ENCODE data around the gene ZNF423. TPM values are rescaled to one million over a fixed set of nuclear protein-coding genes. Genes with fewer than 3 reads are reported as not detected.

Gene ZNF423
- total RNA-seq, 1 experiment from 2014 or later = 11.1 TPM

- ChIA-PET POLR2A (ENCODE audit: low non-redundant PET) (no interaction called here), CTCF (no interaction called here)
- no peak for TF ChIP-seq EZH2 (IDR thresholded peaks at IDR 0.05; ENCODE audit: borderline replicate concordance, low read depth, low read length, poor library complexity, severe bottlenecking)
- TF ChIP-seq CTCF (conservative IDR thresholded peaks at IDR 0.05; ENCODE audit: low read depth, low read length) = no peak
- BruUV-seq (replicated peaks) = no TSS peak
- Histone ChIP-seq H3K4me1 (ENCODE audit: insufficient read depth, low read length, poor library complexity, severe bottlenecking) (peaks cover 16% of the 10 kb centered on the region), H3K9me3 (ENCODE audit: low read depth, low read length, poor library complexity, severe bottlenecking) (no peaks in the 10 kb centered on the region), H3K4me3 (ENCODE audit: low read depth, low read length, poor library complexity, severe bottlenecking) (no peak overlapping the region), H3K27me3 (replicated peaks; ENCODE audit: insufficient read depth, low read depth, low read length, poor library complexity) (no peaks in the 10 kb centered on the region), H3K27ac (ENCODE audit: low read depth, low read length, poor library complexity, severe bottlenecking) (no peak overlapping the region), H3K36me3 (ENCODE audit: insufficient read depth, low read length, poor library complexity, severe bottlenecking) (no peaks in the 10 kb centered on the region)
- intact Hi-C loops (cut with micrococcal nuclease; ENCODE audit: unreplicated experiment) = no loop called here
- DNase-seq (ENCODE audit: low spot score) = no peak
Measured at GRCh38 chr16:49851468-49851787, 4.5 kb downstream of the ZNF423 start.

DNA sequence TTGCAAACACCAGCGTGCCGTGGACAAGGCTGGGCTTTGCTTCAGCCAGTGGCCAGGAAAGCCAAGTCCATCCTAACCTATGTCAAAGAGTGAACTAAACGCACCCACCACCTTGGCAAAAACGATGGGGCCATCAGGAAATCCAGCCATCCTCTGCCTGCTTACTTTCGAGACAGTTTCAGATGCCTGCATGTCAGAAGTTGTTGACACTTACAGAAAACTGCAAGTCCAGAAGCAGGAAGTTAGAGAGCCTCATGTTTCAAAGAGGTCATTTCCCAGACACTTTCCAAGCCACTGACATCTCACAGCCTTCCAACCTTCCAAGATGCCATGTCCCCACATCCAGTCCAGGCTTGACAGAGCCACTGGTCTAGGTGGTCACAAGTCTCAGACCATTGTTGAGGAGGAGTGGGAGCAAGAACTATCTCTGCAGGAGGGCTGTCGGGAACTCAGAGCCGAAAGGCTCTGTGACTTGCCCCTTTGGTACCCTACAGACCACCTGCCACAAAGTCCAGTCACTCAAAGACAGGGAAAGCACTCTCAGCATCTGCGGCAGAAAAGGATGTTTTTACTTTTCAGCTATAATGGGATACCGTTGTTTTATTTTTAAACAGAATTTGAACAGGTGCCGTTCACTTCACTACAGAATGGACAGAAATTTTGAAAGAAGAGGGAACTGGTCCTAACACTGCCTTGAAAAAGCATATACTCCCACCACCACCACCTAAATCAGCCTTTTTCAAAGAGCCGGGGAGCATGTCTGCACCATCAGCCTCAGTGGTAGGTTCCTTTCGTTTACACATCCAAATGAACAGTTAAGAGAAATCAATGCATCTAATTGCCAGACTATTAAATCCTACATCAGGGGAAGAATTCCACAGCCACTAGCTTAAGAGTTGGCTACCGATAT is 5.1 kb downstream of the ZNF423 start:
- POLR2A ChIA-PET (ENCODE audit: low non-redundant PET) = no interaction called here

GRCh38 chr16:49849754-49850108 is 6.2 kb downstream of the ZNF423 start:
- ChIA-PET POLR2A (ENCODE audit: low non-redundant PET) (no interaction called here), CTCF (no interaction called here)
- intact Hi-C loops (cut with micrococcal nuclease; ENCODE audit: unreplicated experiment) = no loop called here
- DNase-seq (ENCODE audit: low spot score) = no peak
- TF ChIP-seq CTCF (conservative IDR thresholded peaks at IDR 0.05; ENCODE audit: low read depth, low read length) (no peak), EZH2 (IDR thresholded peaks at IDR 0.05; ENCODE audit: borderline replicate concordance, low read depth, low read length, poor library complexity, severe bottlenecking) (no peak)
- no peaks in the 10 kb centered on the region for H3K36me3 ChIP-seq (ENCODE audit: insufficient read depth, low read length, poor library complexity, severe bottlenecking)
- no peaks in the 10 kb centered on the region for H3K27me3 ChIP-seq (replicated peaks; ENCODE audit: insufficient read depth, low read depth, low read length, poor library complexity)
- H3K27ac ChIP-seq (ENCODE audit: low read depth, low read length, poor library complexity, severe bottlenecking) = no peak overlapping the region
- BruUV-seq (replicated peaks) = no TSS peak
- no peaks in the 10 kb centered on the region for H3K9me3 ChIP-seq (ENCODE audit: low read depth, low read length, poor library complexity, severe bottlenecking)
- no peak overlapping the region for H3K4me3 ChIP-seq (ENCODE audit: low read depth, low read length, poor library complexity, severe bottlenecking)
- peaks cover 15% of the 10 kb centered on the region for H3K4me1 ChIP-seq (ENCODE audit: insufficient read depth, low read length, poor library complexity, severe bottlenecking)

More for the DNA sequence above, 5.1 kb downstream of the ZNF423 start:
- Histone ChIP-seq H3K9me3 (ENCODE audit: low read depth, low read length, poor library complexity, severe bottlenecking) (no peaks in the 10 kb centered on the region), H3K4me1 (ENCODE audit: insufficient read depth, low read length, poor library complexity, severe bottlenecking) (peaks cover 16% of the 10 kb centered on the region), H3K27ac (ENCODE audit: low read depth, low read length, poor library complexity, severe bottlenecking) (no peak overlapping the region), H3K4me3 (ENCODE audit: low read depth, low read length, poor library complexity, severe bottlenecking) (no peak overlapping the region), H3K36me3 (ENCODE audit: insufficient read depth, low read length, poor library complexity, severe bottlenecking) (no peaks in the 10 kb centered on the region), H3K27me3 (replicated peaks; ENCODE audit: insufficient read depth, low read depth, low read length, poor library complexity) (no peaks in the 10 kb centered on the region)
- no TSS peak for BruUV-seq (replicated peaks)
- no peak for DNase-seq (ENCODE audit: low spot score)
- TF ChIP-seq CTCF (conservative IDR thresholded peaks at IDR 0.05; ENCODE audit: low read depth, low read length) (no peak), EZH2 (IDR thresholded peaks at IDR 0.05; ENCODE audit: borderline replicate concordance, low read depth, low read length, poor library complexity, severe bottlenecking) (no peak)
- CTCF ChIA-PET = no interaction called here
- intact Hi-C loops (cut with micrococcal nuclease; ENCODE audit: unreplicated experiment) = no loop called here
